Astrocyte (in vitro differentiated cells and primary cell): ENCODE data around the gene CHCHD3.

Experiments
- CTCF ChIP-seq: IDR thresholded peaks from 2 replicates; pipeline ENCODE4 v1.5.1; 2011; ENCODE audit warnings: low read depth, mild to moderate bottlenecking, inconsistent platforms, low read length, moderate library complexity; ENCODE audit not compliant: insufficient read depth
- EZH2 ChIP-seq: IDR thresholded peaks from 2 replicates; pipeline ENCODE4 v1.6.1; 2012; ENCODE audit warnings: mild to moderate bottlenecking, low read length, inconsistent platforms; ENCODE audit not compliant: insufficient read depth

GRCh38 chr7:132997505-132997904, 84.4 kb downstream of the CHCHD3 start:
- TF ChIP-seq CTCF (no peak), EZH2 (no peak)
